Tibial artery (tissue), 4 donors: ENCODE data around the gene JMJD6.
A peak's percentile ranks its signal among the peaks of the same experiment; 100 is the strongest.

Experiments
- DNase-seq, 2 donors: peaks; one replicate each; pipeline ENCODE4 v3.0.0-alpha.2; 2019
- H3K27ac ChIP-seq, 2 donors: fragments of 200-600 bp; sonication (generic) in 1 of 2; 1 replicate in 1 of 2; 2 replicates in 1 of 2; pipeline ENCODE4 v1.5.1; 2018 to 2019; ENCODE audit warnings: mild to moderate bottlenecking in 1 of 2
- H3K27me3 ChIP-seq, 2 donors: fragments of 200-600 bp; sonication (generic) in 1 of 2; one replicate each; pipeline versions ENCODE4 v1.5.1 to v1.6.0; 2016 to 2019
- H3K36me3 ChIP-seq, 3 donors: fragments of 200-600 bp; sonication (generic) in 2 of 3; one replicate each; pipeline ENCODE4 v1.5.1; 2016 to 2019; ENCODE audit warnings: mild to moderate bottlenecking in 2 of 3
- H3K4me1 ChIP-seq, 4 donors: fragments of 200-600 bp; sonication (generic) in 2 of 4; 1 replicate in 3 of 4; 2 replicates in 1 of 4; pipeline ENCODE4 v1.5.1; 2016 to 2019
- H3K4me3 ChIP-seq, 2 donors: fragments of 200-600 bp; sonication (generic) in 1 of 2; 1 replicate in 1 of 2; 2 replicates in 1 of 2; pipeline ENCODE4 v1.5.1; 2018 to 2019; ENCODE audit warnings: mild to moderate bottlenecking in 2 of 2
- H3K9me3 ChIP-seq, 3 donors: fragments of 200-600 bp; sonication (generic) in 1 of 3; one replicate each; pipeline ENCODE4 v1.5.1; 2016 to 2019
- intact Hi-C: fragments of 100-400 bp; cut with DNase I; formaldehyde crosslinking; loops from one replicate; pipeline ENCODE4 v1.15.0; 2023; ENCODE audit warnings: low total_unique reads
- TF ChIP-seq, protein P1 (sequence below), 2 experiments: fragments of 200-600 bp in 1 of 2; fragments of 450-650 bp in 1 of 2; IDR thresholded peaks; one replicate each; pipeline ENCODE4 v1.5.1; 2017 to 2019; ENCODE audit warnings: antibody characterized with exemption in 2 of 2, mild to moderate bottlenecking in 1 of 2, moderate library complexity in 1 of 2

JMJD6 gene

DNA sequence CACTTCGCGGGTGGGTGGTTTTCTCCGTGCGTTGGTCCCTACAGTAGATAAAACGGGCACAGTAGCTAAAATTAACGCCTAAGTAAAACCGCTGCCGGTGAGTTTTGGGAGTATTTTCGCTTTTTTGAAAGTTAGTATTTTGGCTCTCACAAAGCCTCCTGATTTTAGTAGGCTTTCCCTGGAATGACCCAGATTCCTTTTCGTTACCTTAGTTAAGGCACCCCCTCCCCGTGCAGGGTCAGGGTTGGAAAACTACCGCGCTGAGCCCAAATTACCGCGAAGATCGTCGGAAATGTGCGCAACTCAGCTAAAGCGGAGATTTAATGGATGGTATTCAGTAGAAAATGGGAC is 54.5 kb downstream of the JMJD6 start:
- peak overlapping the region; percentile 69 to 76 for H3K27ac ChIP-seq
- H3K4me1 ChIP-seq, result peaks cover 0 to 13% (median 8%) of the 10 kb centered on the region in 4 donors
- intact Hi-C loops, result loop anchor here (5.0 kb wide), 1 partner anchor 45 kb away; no protein-coding TSS in a partner anchor
- peaks cover 4 to 15% (median 5%) of the 10 kb centered on the region in 3 donors for H3K36me3 ChIP-seq
- H3K9me3 ChIP-seq, result no peaks in the 10 kb centered on the region
- peak overlapping the region; percentile 55 to 67 for H3K4me3 ChIP-seq
- H3K27me3 ChIP-seq, result peaks cover 0 to 8% of the 10 kb centered on the region in 2 donors
- TF ChIP-seq, protein P1, sequence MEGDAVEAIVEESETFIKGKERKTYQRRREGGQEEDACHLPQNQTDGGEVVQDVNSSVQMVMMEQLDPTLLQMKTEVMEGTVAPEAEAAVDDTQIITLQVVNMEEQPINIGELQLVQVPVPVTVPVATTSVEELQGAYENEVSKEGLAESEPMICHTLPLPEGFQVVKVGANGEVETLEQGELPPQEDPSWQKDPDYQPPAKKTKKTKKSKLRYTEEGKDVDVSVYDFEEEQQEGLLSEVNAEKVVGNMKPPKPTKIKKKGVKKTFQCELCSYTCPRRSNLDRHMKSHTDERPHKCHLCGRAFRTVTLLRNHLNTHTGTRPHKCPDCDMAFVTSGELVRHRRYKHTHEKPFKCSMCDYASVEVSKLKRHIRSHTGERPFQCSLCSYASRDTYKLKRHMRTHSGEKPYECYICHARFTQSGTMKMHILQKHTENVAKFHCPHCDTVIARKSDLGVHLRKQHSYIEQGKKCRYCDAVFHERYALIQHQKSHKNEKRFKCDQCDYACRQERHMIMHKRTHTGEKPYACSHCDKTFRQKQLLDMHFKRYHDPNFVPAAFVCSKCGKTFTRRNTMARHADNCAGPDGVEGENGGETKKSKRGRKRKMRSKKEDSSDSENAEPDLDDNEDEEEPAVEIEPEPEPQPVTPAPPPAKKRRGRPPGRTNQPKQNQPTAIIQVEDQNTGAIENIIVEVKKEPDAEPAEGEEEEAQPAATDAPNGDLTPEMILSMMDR (IDR thresholded peaks at IDR 0.05), result peak in 1 of 2 experiments; percentile 47
- DNase-seq, result no peak

DNA sequence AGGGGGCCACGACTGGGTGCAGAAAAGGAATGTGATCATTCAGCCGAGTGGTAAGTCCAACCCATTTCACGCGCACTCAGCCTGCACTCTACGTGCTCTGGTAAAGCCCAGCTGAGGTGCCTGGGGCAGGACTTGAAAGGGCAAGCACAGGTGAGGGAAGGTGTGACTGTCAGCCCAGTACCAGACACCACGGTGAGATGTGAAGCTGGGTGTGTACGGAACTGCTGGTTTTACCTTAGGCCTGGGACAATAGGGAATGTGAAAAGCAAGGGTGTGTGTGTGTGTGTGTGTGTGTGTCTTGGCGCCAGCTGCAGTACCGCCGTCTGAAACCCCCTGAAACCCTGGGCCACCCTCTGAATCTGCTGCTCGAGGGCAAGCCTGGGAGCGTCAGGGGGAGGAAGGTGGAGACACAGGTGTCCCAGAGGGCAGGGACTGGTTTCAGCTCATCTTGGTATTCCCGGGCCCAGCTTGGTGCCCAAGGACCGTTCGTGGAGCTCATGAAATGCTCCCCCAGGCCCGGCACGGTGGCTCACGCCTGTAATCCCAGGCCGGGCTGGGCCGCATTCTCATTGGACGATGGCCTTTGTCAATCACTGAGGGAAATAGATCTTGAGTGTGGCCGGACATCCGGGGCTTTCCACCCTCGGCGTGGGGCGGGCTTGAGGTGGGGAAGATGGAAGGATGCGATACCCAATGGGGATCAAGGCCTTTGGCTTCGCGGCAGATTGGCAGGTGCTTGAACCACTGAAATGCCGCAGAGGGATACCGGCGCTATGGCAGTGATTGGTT is 55.1 kb downstream of the JMJD6 start:
- Histone ChIP-seq H3K4me1 (peaks cover 0 to 13% (median 8%) of the 10 kb centered on the region in 4 donors), H3K9me3 (no peaks in the 10 kb centered on the region), H3K27ac (peak overlapping the region; percentile 69 to 76), H3K36me3 (peaks cover 0 to 10% (median 3%) of the 10 kb centered on the region in 3 donors), H3K4me3 (peak overlapping the region; percentile 55 to 67), H3K27me3 (peaks cover 0 to 10% of the 10 kb centered on the region in 2 donors)
- TF ChIP-seq, protein P1 (IDR thresholded peaks at IDR 0.05), result no peak
- peak; percentile 100 for DNase-seq
- intact Hi-C loops, result loop anchor here (5.0 kb wide), 1 partner anchor 46 kb away; no protein-coding TSS in a partner anchor

DNA sequence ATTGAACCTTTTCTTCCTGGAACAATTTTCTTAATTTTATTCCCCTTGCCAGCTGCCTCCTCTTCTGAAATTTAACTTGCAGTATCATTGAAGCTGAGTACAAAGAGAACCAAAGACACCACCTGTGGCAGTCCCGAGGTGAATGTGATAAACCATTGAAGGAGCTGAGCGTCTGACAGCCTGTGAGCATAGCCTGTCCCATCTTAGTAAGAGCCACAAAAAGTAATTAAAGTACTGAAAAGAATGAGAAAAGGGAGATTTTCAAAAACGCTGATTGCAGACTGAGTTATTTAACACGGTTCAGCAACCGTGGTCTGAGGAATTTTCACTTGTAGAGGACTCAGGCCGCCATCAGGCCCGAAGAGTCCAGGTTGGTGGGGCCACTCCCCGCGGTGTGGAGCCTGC is 55.7 kb downstream of the JMJD6 start:
- intact Hi-C loops, result loop anchor here (5.0 kb wide), 1 partner anchor 47 kb away; no protein-coding TSS in a partner anchor
- TF ChIP-seq, protein P1 (IDR thresholded peaks at IDR 0.05), result no peak
- Histone ChIP-seq H3K4me3 (no peak overlapping the region), H3K4me1 (peaks cover 0 to 13% (median 8%) of the 10 kb centered on the region in 4 donors), H3K27me3 (peaks cover 0 to 11% of the 10 kb centered on the region in 2 donors), H3K27ac (peak overlapping the region in 1 of 2 donors; percentile 76), H3K36me3 (peaks cover 0 to 4% (median 0%) of the 10 kb centered on the region in 3 donors), H3K9me3 (no peaks in the 10 kb centered on the region)
- DNase-seq, result no peak

DNA sequence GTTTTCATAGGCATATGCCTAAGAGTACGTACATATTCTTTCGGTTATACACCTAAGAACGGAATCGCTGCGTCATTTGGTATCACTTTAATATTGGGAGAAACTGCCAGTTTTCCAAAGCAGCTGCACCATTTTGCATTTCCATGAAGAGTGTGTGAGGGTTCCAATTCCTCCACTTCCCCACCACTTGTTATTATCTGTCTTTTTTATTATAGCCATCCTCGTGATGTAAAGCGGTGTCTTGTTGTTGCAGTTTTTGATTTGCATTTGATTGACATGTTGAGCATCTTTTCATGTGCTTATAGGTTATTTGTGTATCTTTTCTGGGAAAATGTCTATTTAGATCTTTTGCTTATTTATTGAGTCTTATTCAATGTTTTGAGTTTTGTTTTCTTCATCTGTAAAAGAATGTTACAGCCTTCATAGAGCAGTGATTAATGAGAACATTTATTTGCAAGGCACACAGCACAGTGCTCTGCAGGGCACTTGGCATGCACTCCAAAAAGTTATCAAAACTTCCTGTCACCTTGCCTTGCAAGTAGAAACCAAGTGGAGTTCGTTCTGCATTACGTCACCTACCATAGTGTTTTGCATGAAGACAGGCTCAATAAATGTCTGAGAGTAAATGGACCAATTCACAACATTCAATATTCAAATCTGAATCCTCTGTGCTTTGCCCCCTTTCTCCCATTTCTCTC is 56.2 kb downstream of the JMJD6 start:
- H3K4me1 ChIP-seq, result peaks cover 0 to 13% (median 8%) of the 10 kb centered on the region in 4 donors
- H3K27ac ChIP-seq, result no peak overlapping the region
- no peaks in the 10 kb centered on the region for H3K9me3 ChIP-seq
- TF ChIP-seq, protein P1 (IDR thresholded peaks at IDR 0.05), result no peak
- H3K36me3 ChIP-seq, result no peaks in the 10 kb centered on the region
- H3K27me3 ChIP-seq, result peaks cover 0 to 11% of the 10 kb centered on the region in 2 donors
- intact Hi-C loops, result loop anchor here (5.0 kb wide), 1 partner anchor 47 kb away; no protein-coding TSS in a partner anchor
- peak in 1 of 2 donors; percentile 2 for DNase-seq
- no peak overlapping the region for H3K4me3 ChIP-seq
